NCI-H748 (cell line): Measurements from ENCODE around the gene DCAF8.

ENCODE experiments used
- DNase-seq: peaks from one replicate; lab custom pipeline; 2025; ENCODE audit not compliant: unreplicated experiment; lab: John Stamatoyannopoulos, UW

The DCAF8 gene

GRCh38 chr1:160205242-160206035 lies 56.9 kb downstream of the DCAF8 start, which contains the start of gene PEA15:
TSS of gene PEA15 (plus strand) at chr1:160205384. CDS start at chr1:160211545, 6,161 bp downstream.
- peak; percentile 72 for DNase-seq

DNA sequence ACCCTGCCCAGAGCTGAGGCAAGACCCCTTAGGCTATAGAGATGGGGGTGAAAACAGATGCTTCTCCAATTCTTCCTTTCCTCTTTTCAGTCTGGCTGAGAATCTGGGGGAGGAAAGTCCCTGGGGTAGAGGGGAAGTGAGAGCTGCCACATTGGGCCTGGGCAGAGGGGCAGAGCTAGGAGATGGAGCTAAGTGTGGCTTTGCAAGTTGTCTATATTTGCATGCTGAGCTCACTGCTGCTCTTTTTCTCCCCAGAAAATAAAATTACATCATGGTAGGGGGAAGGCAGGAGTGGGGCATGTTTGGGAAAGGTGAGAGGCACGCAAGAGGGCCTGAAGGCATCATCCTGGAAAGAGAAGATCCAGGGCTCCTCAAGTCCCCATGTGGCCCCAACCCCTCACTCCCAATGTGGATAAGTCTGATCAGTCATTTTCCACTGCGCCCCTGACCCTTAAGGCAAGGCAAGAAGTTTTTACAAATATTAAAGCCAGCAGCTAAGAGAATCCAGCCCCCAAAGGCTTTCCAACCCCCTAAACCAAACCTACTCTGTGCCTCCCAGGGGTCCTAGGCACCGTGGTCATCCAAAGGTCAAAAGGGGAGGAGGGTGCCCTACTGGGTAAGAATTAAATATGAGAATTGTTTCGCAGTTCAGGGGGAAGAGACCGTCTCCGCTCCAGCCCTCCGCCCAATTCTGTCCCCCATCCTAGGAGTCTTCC lies 57.7 kb downstream of the DCAF8 start:
- no peak for DNase-seq

DNA sequence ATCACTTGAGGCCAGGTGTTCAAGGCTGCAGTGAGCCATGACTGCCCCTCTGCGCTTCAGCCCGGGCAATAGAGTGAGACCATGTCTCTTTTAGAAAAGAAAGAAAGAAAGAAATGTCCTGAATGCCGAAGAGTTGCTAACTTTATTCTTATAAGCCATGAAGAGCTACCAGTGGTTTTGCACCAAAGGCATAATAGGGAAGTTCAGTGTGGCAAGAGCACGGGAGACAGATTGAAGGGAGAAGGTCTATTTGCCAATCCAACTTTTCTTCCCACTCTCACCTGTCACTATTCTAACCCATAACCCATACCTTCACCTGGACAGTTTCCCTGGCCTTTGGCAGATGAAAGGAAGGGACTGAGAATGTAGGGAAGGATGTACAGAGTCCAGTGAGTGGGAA lies 61.6 kb downstream of the DCAF8 start:
- no peak for DNase-seq

- DNase-seq, result no peak
Observed at GRCh38 chr1:160197231-160197630, 65.1 kb downstream of the DCAF8 start.

GRCh38 chr1:160196143-160196542 lies 66.2 kb downstream of the DCAF8 start:
- DNase-seq, result no peak

DNA sequence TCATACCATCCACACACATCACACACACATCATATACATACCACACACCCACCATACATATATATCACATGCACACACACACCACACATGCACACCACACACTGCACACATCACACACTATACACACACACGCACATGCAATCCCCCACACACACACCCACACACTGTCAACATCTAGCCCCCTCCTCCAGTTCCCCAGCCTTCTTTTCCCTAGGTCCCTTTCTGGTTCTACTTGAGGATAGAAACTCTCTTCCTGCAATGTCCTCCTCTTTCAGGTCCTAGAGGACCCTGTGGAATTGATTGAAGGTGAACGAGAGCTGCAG lies 67.7 kb downstream of the DCAF8 start:
- DNase-seq, result no peak

- DNase-seq, result no peak
Observed at GRCh38 chr1:160193832-160194736, 68.3 kb downstream of the DCAF8 start.

DNA sequence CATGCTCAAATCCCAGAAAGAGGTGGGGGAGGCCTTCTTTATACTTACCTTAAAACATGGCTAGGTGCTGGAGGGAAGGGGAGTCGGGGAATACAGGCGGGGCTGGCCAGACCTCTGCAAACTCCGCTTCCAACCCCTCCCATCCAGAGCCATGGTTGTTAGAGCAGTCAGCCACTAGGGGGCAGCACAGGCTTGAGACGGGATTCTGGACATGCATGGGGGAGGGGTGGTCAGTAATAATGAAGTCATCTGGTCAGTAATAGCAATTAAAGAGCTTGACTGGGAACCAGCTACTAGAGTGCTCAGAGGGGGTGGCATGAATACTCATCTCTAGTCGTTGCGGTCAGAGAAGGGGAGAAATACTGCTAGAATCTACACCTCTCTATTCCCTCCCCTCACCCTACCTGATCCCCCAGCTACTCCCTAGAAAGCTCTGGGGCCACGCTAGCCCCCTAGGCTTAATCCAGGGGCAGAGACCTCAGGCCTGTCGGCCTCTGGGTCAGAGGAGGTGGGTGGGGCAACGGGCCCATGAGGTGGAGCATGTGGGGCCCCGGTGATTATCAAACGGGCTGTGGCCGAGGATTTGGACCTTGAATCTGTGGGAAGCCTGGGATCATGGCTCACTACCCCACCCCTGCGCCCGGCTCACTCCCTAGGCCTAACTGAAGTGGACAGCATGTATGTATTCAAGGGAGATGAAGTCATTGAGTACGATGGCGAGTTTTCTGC lies 69.1 kb downstream of the DCAF8 start:
- peak; percentile 76 for DNase-seq

GRCh38 chr1:160192234-160192633 lies 70.1 kb downstream of the DCAF8 start:
- no peak for DNase-seq

- DNase-seq, result no peak
Observed at GRCh38 chr1:160191756-160192155, 70.6 kb downstream of the DCAF8 start.

GRCh38 chr1:160189649-160190625 lies 72.4 kb downstream of the DCAF8 start, which contains the start of gene CASQ1:
TSS of gene CASQ1 (plus strand) at chr1:160190575. CDS start at chr1:160190752, 177 bp downstream.
- no peak for DNase-seq

DNA sequence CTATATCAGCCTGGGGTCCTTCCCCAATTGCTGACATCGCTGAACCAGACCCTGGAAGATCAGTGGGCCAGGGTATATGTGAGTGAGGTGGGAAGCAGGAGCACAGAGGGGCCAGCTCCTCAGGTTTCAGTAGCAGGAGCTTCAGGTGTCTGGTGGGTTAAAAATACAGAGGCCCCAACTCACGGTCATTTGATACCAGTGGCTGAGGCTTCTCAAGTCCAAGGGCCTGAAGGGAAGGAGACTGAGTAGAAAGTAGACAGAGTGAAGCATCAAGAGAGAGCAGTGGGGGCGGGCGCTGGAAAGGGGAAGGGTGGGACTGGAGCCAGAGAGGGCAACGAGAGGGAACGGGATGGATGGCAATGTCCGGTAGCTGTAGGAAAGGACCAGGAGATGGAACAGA lies 74.0 kb downstream of the DCAF8 start:
- DNase-seq, result no peak

DNA sequence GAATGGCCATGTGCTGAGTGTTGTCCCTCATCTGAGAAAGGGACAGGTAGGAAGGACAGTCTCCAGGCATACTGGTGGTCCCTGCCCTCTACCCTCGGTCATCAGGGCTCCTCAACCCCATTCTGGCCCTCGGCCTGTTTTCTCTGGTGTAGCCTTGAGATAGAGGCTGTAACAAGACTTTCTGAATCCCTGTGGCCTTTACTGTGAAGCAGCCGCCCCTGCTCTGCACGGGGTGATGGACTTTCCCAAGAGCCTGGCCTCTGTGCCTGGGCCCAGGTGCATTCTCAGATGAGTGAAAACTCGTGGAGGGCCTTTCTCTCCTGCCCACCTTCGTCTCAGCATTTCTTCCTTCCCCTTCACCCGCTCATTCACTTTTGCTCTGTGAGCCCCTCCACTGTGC lies 74.9 kb downstream of the DCAF8 start:
- DNase-seq, result no peak

GRCh38 chr1:160186729-160187128 lies 75.6 kb downstream of the DCAF8 start:
- no peak for DNase-seq

- no peak for DNase-seq
Observed at GRCh38 chr1:160186246-160186645, 76.1 kb downstream of the DCAF8 start.

- no peak for DNase-seq
Observed at GRCh38 chr1:160179336-160179735, 83.0 kb downstream of the DCAF8 start.

GRCh38 chr1:160178731-160179130 lies 83.6 kb downstream of the DCAF8 start:
- DNase-seq, result no peak

- DNase-seq, result no peak
Observed at GRCh38 chr1:160177667-160178066, 84.7 kb downstream of the DCAF8 start.

DNA sequence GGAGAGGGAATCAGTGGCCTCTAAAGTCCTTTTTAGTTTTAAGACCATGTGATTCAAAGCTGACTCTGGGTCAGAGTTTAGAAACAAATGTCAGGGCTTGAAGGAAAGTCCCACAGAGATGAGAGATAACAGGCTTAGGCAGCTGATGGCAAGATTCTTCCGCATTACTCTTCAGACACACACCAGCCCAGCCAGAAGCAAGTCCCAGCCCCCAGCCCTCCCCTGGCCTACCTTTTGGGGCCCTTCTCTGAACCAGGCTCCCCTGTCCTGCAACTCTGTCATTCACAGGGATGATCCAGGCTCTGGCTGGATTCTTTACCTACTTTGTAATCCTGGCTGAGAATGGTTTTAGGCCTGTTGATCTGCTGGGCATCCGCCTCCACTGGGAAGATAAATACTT lies 85.1 kb downstream of the DCAF8 start:
- DNase-seq, result no peak

DNA sequence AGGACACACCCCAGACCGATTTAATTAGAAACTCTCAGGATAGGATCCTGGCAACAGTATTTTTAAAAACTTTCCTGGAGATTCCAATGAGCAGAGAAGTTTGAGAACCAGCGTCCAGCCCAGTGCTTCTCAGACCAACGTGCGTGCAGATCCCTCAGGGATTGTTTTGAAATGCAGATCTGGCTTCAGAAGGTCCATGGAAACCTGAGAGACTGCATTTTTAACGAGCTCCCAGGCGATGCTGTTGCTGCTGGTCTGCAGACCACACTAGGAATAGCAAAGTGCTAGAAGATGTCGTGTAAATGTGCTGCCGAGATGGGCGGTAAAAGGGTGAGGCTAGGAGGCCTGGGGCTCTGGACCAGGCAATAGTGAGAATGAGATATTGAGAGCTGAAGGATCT lies 90.4 kb downstream of the DCAF8 start:
- DNase-seq, result no peak
